Activated naive CD8-positive, alpha-beta T cell treated with anti-CD3 and anti-CD28 coated beads for 36 hours (primary cell): ENCODE data around the gene ISG15. TPM values are rescaled to one million over a fixed set of nuclear protein-coding genes. Genes with fewer than 3 reads are reported as not detected.
"Not testable (repeated sequence)": the region's sequence is repeated elsewhere in the genome, so short reads cannot be mapped to it uniquely, and the experiment has no call there.

Experiments
- DNase-seq: peaks from one replicate; pipeline ENCODE4 v3.0.0; 2021
- H3K27ac Mint-ChIP-seq: one replicate; pipeline ENCODE4 v1.8.0; 2022; ENCODE audit warnings: mild to moderate bottlenecking, moderate library complexity, mixed read lengths
- H3K27me3 Mint-ChIP-seq: one replicate; pipeline ENCODE4 v1.8.0; 2022; ENCODE audit warnings: mild to moderate bottlenecking, mixed read lengths
- H3K36me3 Mint-ChIP-seq: one replicate; pipeline ENCODE4 v1.8.0; 2021; ENCODE audit warnings: mild to moderate bottlenecking, mixed read lengths
- H3K4me1 Mint-ChIP-seq: one replicate; pipeline ENCODE4 v1.8.0; 2021; ENCODE audit warnings: mixed read lengths
- H3K4me3 Mint-ChIP-seq: one replicate; pipeline ENCODE4 v1.8.0; 2022; ENCODE audit warnings: mild to moderate bottlenecking, moderate library complexity, mixed read lengths
- H3K9me3 Mint-ChIP-seq: one replicate; pipeline ENCODE4 v1.8.0; 2022; ENCODE audit warnings: mixed read lengths
- total RNA-seq, 2 experiments: library from RNA; stranded (reverse); gene quantifications; one replicate each; pipeline ENCODE4 v1.2.3, GENCODE V29; 2021

The ISG15 gene
- total RNA-seq, 2 experiments from 2014 or later: 71.7 to 78.4 TPM

DNA sequence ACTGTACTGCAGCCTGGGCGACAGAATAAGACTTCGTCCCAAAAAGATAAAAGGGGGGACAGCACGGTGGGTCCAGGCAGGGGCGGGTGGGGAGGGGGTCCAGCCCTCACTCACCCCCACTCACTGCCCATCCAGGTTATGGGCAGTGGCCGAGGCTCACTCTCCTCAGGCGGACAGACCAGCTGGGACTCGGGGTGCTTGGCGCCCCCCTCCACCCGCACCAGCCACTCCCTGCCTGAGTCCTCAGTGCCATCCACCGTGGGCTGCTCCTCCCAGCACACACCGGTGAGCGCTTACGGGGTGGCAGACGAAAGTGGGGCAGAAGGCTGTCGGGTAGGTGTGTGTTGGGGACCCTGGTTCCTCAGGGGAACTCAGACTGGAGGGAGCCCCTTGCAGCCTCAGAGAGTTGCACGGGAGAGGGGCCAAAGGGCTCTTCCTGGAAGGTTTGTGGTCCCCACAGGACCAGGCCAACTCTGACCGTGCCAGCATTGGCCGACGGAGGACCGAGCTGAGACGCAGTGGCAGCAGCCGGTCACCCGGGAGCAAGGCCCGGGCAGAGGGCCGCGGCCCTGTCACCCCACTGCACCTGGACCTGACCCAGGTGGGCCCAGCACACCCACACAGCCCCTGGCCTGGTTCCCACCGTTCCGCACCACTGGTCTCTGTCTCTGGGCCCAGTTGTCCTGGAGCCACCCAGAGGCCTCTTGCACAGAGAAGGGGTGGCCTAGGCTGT, 40.4 kb upstream of the ISG15 start:
- peaks cover 37% of the 10 kb centered on the region for H3K27me3 Mint-ChIP-seq
- no peak for DNase-seq
- H3K27ac Mint-ChIP-seq: no peak overlapping the region
- no peak overlapping the region for H3K4me3 Mint-ChIP-seq
- no peaks in the 10 kb centered on the region for H3K9me3 Mint-ChIP-seq
- H3K4me1 Mint-ChIP-seq: no peaks in the 10 kb centered on the region
- no peaks in the 10 kb centered on the region for H3K36me3 Mint-ChIP-seq

GRCh38 chr1:973459-974292, 39.6 kb upstream of the ISG15 start:
- DNase-seq: no peak
- Mint-ChIP-seq H3K27me3 (peaks cover 39% of the 10 kb centered on the region), H3K9me3 (no peaks in the 10 kb centered on the region), H3K4me3 (no peak overlapping the region), H3K36me3 (no peaks in the 10 kb centered on the region), H3K4me1 (no peaks in the 10 kb centered on the region), H3K27ac (no peak overlapping the region)

DNA sequence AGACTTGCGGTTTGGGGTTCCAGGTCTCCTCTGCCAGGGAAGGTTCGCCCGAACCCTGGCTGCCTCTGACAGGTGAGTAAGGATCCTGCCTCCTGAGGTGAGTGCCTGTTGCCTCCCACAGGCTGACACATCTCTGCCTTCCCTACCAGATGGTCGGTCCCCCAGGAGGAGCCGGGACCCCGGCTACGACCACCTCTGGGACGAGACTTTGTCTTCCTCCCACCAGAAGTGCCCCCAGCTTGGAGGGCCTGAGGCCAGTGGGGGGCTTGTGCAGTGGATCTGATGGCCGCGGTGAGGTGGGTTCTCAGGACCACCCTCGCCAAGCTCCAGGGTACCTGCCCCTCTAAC, 39.0 kb upstream of the ISG15 start:
- no peak for DNase-seq
- Mint-ChIP-seq H3K9me3 (no peaks in the 10 kb centered on the region), H3K27ac (no peak overlapping the region), H3K4me1 (no peaks in the 10 kb centered on the region), H3K4me3 (no peak overlapping the region), H3K36me3 (no peaks in the 10 kb centered on the region), H3K27me3 (peaks cover 39% of the 10 kb centered on the region)

GRCh38 chr1:974687-975328, 38.5 kb upstream of the ISG15 start:
- H3K4me3 Mint-ChIP-seq: no peak overlapping the region
- H3K9me3 Mint-ChIP-seq: no peaks in the 10 kb centered on the region

DNA sequence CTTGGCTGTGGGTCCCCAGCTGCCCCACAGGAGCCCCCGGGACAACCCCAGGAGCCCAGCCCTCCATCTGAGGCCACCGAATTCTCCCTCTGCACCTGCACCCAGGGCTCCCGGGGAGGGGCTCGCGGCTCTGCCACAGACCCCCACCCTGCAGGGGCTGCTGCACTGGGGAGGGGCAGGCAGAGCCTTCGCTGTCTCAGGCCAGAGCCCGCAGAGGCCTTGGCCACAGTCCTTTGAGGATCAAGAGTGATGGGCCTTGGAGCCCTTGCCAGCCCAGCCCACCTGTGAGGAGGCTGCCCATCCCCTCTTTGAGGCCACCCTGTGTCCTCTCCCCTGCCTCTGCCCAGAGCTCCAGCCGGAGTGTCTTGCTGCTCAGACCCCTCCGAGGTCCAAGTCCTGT, 37.9 kb upstream of the ISG15 start:
- no peaks in the 10 kb centered on the region for H3K36me3 Mint-ChIP-seq
- no peak overlapping the region for H3K27ac Mint-ChIP-seq
- no peaks in the 10 kb centered on the region for H3K9me3 Mint-ChIP-seq
- H3K27me3 Mint-ChIP-seq: peaks cover 35% of the 10 kb centered on the region
- no peak overlapping the region for H3K4me3 Mint-ChIP-seq
- DNase-seq: no peak
- no peaks in the 10 kb centered on the region for H3K4me1 Mint-ChIP-seq

More at GRCh38 chr1:974687-975328, 38.5 kb upstream of the ISG15 start:
- no peak for DNase-seq
- no peak overlapping the region for H3K27ac Mint-ChIP-seq
- peaks cover 36% of the 10 kb centered on the region for H3K27me3 Mint-ChIP-seq
- H3K4me1 Mint-ChIP-seq: no peaks in the 10 kb centered on the region
- no peaks in the 10 kb centered on the region for H3K36me3 Mint-ChIP-seq

GRCh38 chr1:975896-976683, 37.2 kb upstream of the ISG15 start:
- no peaks in the 10 kb centered on the region for H3K9me3 Mint-ChIP-seq
- H3K27me3 Mint-ChIP-seq: peaks cover 35% of the 10 kb centered on the region
- H3K27ac Mint-ChIP-seq: no peak overlapping the region
- H3K4me1 Mint-ChIP-seq: no peaks in the 10 kb centered on the region
- peak; percentile 53 for DNase-seq
- H3K4me3 Mint-ChIP-seq: no peak overlapping the region
- no peaks in the 10 kb centered on the region for H3K36me3 Mint-ChIP-seq

- peaks cover 31% of the 10 kb centered on the region for H3K27me3 Mint-ChIP-seq
- not testable (repeated sequence) for DNase-seq, H3K27ac Mint-ChIP-seq, H3K4me3 Mint-ChIP-seq, H3K9me3 Mint-ChIP-seq, H3K4me1 Mint-ChIP-seq, H3K36me3 Mint-ChIP-seq
Measured at GRCh38 chr1:976791-977190, 36.5 kb upstream of the ISG15 start.

GRCh38 chr1:978069-978834, 35.0 kb upstream of the ISG15 start:
- Mint-ChIP-seq H3K27ac (no peak overlapping the region), H3K36me3 (no peaks in the 10 kb centered on the region), H3K9me3 (no peaks in the 10 kb centered on the region), H3K4me1 (no peaks in the 10 kb centered on the region), H3K27me3 (peaks cover 30% of the 10 kb centered on the region), H3K4me3 (no peak overlapping the region)
- DNase-seq: no peak

GRCh38 chr1:978835-979743, 34.2 kb upstream of the ISG15 start:
- H3K36me3 Mint-ChIP-seq: no peaks in the 10 kb centered on the region
- DNase-seq: no peak
- H3K4me3 Mint-ChIP-seq: no peak overlapping the region
- no peak overlapping the region for H3K27ac Mint-ChIP-seq
- peaks cover 27% of the 10 kb centered on the region for H3K27me3 Mint-ChIP-seq
- no peaks in the 10 kb centered on the region for H3K9me3 Mint-ChIP-seq
- H3K4me1 Mint-ChIP-seq: no peaks in the 10 kb centered on the region

DNA sequence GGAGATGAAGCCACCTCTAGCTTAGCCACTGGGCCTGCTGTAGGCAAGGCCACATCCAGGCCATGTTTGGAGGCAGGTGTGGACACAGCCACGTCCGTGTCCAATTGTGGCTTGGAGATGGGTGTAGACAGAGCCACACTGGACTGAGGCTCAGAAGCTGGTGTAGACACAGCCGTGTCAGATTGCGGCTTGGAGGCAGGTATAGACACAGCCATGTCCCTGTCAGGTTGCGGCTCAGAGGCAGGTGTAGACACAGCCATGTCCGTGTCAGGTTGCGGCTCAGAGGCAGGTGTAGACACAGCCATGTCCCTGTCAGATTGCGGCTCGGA, 33.6 kb upstream of the ISG15 start:
- H3K27me3 Mint-ChIP-seq: peaks cover 23% of the 10 kb centered on the region
- H3K27ac Mint-ChIP-seq: no peak overlapping the region
- no peaks in the 10 kb centered on the region for H3K9me3 Mint-ChIP-seq
- no peak overlapping the region for H3K4me3 Mint-ChIP-seq
- no peaks in the 10 kb centered on the region for H3K4me1 Mint-ChIP-seq
- DNase-seq: no peak
- no peaks in the 10 kb centered on the region for H3K36me3 Mint-ChIP-seq

- Mint-ChIP-seq H3K27me3 (peaks cover 23% of the 10 kb centered on the region), H3K36me3 (no peaks in the 10 kb centered on the region), H3K9me3 (no peaks in the 10 kb centered on the region), H3K4me3 (no peak overlapping the region), H3K27ac (no peak overlapping the region), H3K4me1 (no peaks in the 10 kb centered on the region)
- no peak for DNase-seq
Measured at GRCh38 chr1:980137-980571, 33.1 kb upstream of the ISG15 start.

DNA sequence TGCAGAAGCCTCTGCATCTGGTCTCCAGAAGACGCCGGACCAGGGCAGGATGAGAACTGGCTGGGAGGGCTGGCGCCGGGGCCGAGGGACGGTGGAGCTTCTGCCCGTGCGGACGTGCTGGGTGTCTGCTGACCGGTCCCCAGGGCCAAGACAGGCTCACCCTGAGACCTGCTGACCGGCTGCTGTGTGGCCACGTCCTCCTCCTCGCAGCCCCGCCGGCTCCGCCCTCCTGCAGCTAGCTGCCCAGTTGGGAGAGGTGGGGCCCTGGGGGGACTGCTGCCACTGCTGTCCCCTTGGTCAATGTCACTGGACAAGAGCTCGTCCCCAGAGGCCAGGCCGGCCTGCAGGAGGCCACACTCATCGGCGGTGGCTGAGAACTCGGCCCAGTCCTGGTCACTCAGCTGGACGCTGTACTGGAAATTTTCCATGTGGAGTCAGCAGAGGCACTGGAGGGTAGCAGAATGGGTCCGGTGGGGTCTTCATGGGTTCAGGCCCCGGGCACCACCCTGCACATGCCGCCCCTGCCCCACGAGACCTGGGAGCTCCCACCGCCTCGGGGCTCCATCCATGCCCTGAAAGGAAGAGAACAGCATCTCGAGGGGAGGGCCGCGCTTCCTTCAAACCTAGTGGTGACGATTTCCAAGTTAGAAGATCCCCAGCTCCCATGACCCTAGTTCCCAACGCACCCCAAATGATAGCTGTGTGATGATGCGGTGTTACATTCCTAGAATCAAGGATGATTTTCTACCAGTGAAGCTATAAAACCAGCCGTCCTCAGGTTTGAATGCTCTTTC, 32.5 kb upstream of the ISG15 start:
- Mint-ChIP-seq H3K36me3 (no peaks in the 10 kb centered on the region), H3K9me3 (no peaks in the 10 kb centered on the region), H3K27ac (no peak overlapping the region), H3K27me3 (peaks cover 24% of the 10 kb centered on the region), H3K4me1 (no peaks in the 10 kb centered on the region), H3K4me3 (no peak overlapping the region)
- DNase-seq: no peak

DNA sequence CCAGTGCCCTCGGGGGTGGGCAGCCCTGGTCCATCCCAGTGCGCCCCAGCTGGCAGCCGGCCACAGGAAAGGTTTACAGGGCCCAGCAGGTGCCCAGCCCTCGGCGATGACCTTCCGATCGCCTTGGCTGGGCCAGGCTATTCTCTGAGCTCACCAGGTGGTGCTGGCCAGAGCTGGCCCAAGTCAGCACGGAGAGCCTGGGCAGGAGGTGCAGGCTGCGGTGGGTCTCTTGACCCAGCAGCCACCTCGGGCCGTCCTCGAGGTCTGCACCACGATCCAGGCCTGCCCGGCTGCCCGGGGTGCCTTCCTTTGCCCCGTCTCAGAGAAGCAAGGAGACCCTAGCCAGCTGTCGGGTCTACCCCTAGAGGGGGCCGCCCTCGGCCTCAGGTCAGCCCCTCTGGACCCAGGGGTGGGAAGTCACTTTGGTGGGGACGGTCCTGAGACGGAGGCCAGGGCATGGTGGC, 31.8 kb upstream of the ISG15 start:
- no peaks in the 10 kb centered on the region for H3K36me3 Mint-ChIP-seq
- no peak for DNase-seq
- H3K4me3 Mint-ChIP-seq: no peak overlapping the region
- no peaks in the 10 kb centered on the region for H3K4me1 Mint-ChIP-seq
- H3K9me3 Mint-ChIP-seq: no peaks in the 10 kb centered on the region
- no peak overlapping the region for H3K27ac Mint-ChIP-seq
- peaks cover 27% of the 10 kb centered on the region for H3K27me3 Mint-ChIP-seq
